ENCODE results near the gene ARHGEF5.

GRCh38 chr7:144388950-144389349 lies 33.7 kb downstream of the ARHGEF5 start:
- TF ChIP-seq CTCF (conservative IDR thresholded peaks at IDR 0.05 in 1 of 2, IDR thresholded peaks at IDR 0.05 in 1 of 2; ENCODE audit: low read depth in 1 of 2, low read length in 2 of 2) = no peak
- no peak for TF ChIP-seq EZH2 (IDR thresholded peaks at IDR 0.05; ENCODE audit: low read length, missing control alignments)
